HEK293 (cell line): Measurements from ENCODE around the gene SSB.

Source experiments
- CTCF ChIA-PET: fragments of 350-600 bp; formaldehyde crosslinking; extraction: SDS; loops from one replicate; lab custom pipeline; 2021; ENCODE audit warnings: antibody characterized with exemption; lab: Yijun Ruan, JAX
- POLR2A ChIA-PET: fragments of 300-600 bp; formaldehyde crosslinking; extraction: SDS; loops from one replicate; lab custom pipeline; 2020; ENCODE audit warnings: antibody characterized with exemption, inconsistent platforms; lab: Yijun Ruan, JAX
- H3K27ac ChIP-seq: fragments of 200-500 bp; sonication (Bioruptor generic); 2 replicates; pipeline ENCODE4 v1.5.1; 2014; ENCODE audit warnings: low read depth, low read length, control low read depth, inconsistent platforms; ENCODE audit errors: extremely low read depth
- H3K36me3 ChIP-seq, 2 experiments: fragments of 200-500 bp in 1 of 2; sonication (Bioruptor generic) in 1 of 2; 1 replicate in 1 of 2; 2 replicates in 1 of 2; pipeline ENCODE4 v1.5.1; 2014 to 2017; ENCODE audit warnings: inconsistent platforms in 2 of 2, low read length in 2 of 2; ENCODE audit not compliant: control insufficient read depth in 2 of 2, insufficient read depth in 1 of 2
- H3K4me1 ChIP-seq: fragments of 200-500 bp; sonication (Bioruptor generic); 2 replicates; pipeline ENCODE4 v1.5.1; 2014; ENCODE audit warnings: mild to moderate bottlenecking, low read length, inconsistent platforms; ENCODE audit not compliant: control insufficient read depth, insufficient read depth
- H3K4me3 ChIP-seq: 2 replicates; pipeline ENCODE4 v1.5.1; 2011; ENCODE audit warnings: low read depth, mild to moderate bottlenecking, control low read depth, low read length, moderate library complexity
- H3K9me3 ChIP-seq: fragments of 200-500 bp; sonication (Bioruptor generic); 2 replicates; pipeline ENCODE4 v1.5.1; 2014; ENCODE audit warnings: low read depth, low read length, inconsistent platforms; ENCODE audit not compliant: control insufficient read depth, insufficient read depth
- GLIS2 ChIP-seq: fragments of 450-650 bp; formaldehyde crosslinking; IDR thresholded peaks from 2 replicates; pipeline ENCODE4 v1.5.1; 2016; ENCODE audit warnings: missing biosample characterization, missing genetic modification characterization
- KLF1 ChIP-seq: fragments of 450-650 bp; formaldehyde crosslinking; IDR thresholded peaks from 2 replicates; pipeline ENCODE4 v1.5.1; 2016; ENCODE audit warnings: missing biosample characterization, missing genetic modification characterization
- KLF10 ChIP-seq: fragments of 450-650 bp; IDR thresholded peaks from 2 replicates; pipeline ENCODE4 v1.5.1; 2018; ENCODE audit warnings: missing biosample characterization, mild to moderate bottlenecking, missing genetic modification characterization
- KLF9 ChIP-seq: fragments of 450-650 bp; formaldehyde crosslinking; IDR thresholded peaks from 2 replicates; pipeline ENCODE4 v1.5.1; 2016; ENCODE audit warnings: missing biosample characterization, missing genetic modification characterization, low read depth
- MEIS1 ChIP-seq: sonication (generic); formaldehyde crosslinking; IDR thresholded peaks from 2 replicates; pipeline ENCODE4 v1.8.1; 2022; ENCODE audit warnings: missing genetic modification reagents, mild to moderate bottlenecking, borderline replicate concordance
- MYNN ChIP-seq: fragments of 450-650 bp; formaldehyde crosslinking; IDR thresholded peaks from 2 replicates; pipeline ENCODE4 v1.5.1; 2016; ENCODE audit warnings: missing biosample characterization, missing genetic modification characterization, borderline replicate concordance
- REPIN1 ChIP-seq: fragments of 450-650 bp; formaldehyde crosslinking; IDR thresholded peaks from 2 replicates; pipeline ENCODE4 v1.5.1; 2017; ENCODE audit warnings: missing biosample characterization, missing genetic modification characterization, low read depth
- ZFP37 ChIP-seq: fragments of 450-650 bp; formaldehyde crosslinking; IDR thresholded peaks from 2 replicates; pipeline ENCODE4 v1.5.1; 2016; ENCODE audit warnings: missing biosample characterization, missing genetic modification characterization
- ZFP69B ChIP-seq: fragments of 450-650 bp; formaldehyde crosslinking; IDR thresholded peaks from 2 replicates; pipeline ENCODE4 v1.5.1; 2016; ENCODE audit warnings: missing biosample characterization, missing genetic modification characterization
- ZNF112 ChIP-seq: fragments of 450-650 bp; formaldehyde crosslinking; IDR thresholded peaks from 2 replicates; pipeline ENCODE4 v1.5.0; 2017; ENCODE audit warnings: missing biosample characterization, missing genetic modification characterization
- ZNF121 ChIP-seq: fragments of 450-650 bp; formaldehyde crosslinking; IDR thresholded peaks from 2 replicates; pipeline ENCODE4 v1.5.1; 2016; ENCODE audit warnings: missing biosample characterization, missing genetic modification characterization
- ZNF184 ChIP-seq: fragments of 450-650 bp; IDR thresholded peaks from 2 replicates; pipeline ENCODE4 v1.5.1; 2018; ENCODE audit warnings: missing biosample characterization, mild to moderate bottlenecking, missing genetic modification characterization
- ZNF302 ChIP-seq: fragments of 450-650 bp; formaldehyde crosslinking; IDR thresholded peaks from 2 replicates; pipeline ENCODE4 v1.5.1; 2016; ENCODE audit warnings: missing biosample characterization, missing genetic modification characterization, low read depth
- ZNF48 ChIP-seq: fragments of 450-650 bp; formaldehyde crosslinking; IDR thresholded peaks from 2 replicates; pipeline ENCODE4 v1.5.1; 2016; ENCODE audit warnings: missing biosample characterization, missing genetic modification characterization
- ZNF530 ChIP-seq: fragments of 450-650 bp; formaldehyde crosslinking; IDR thresholded peaks from 2 replicates; pipeline ENCODE4 v1.5.1; 2016; ENCODE audit warnings: low read depth, missing biosample characterization, missing genetic modification characterization
- ZNF654 ChIP-seq: fragments of 450-650 bp; formaldehyde crosslinking; IDR thresholded peaks from 2 replicates; pipeline ENCODE4 v1.5.1; 2016; ENCODE audit warnings: low read depth, missing biosample characterization, missing genetic modification characterization
- ZNF791 ChIP-seq: fragments of 450-650 bp; formaldehyde crosslinking; IDR thresholded peaks from 2 replicates; pipeline ENCODE4 v1.5.1; 2016; ENCODE audit warnings: missing biosample characterization, missing genetic modification characterization
- ZSCAN30 ChIP-seq: fragments of 450-650 bp; IDR thresholded peaks from 2 replicates; pipeline ENCODE4 v1.5.1; 2018; ENCODE audit warnings: missing biosample characterization, mild to moderate bottlenecking, missing genetic modification characterization, moderate library complexity
- TF ChIP-seq, protein P1 (sequence below): fragments of 450-650 bp; formaldehyde crosslinking; IDR thresholded peaks from 2 replicates; pipeline ENCODE4 v1.5.1; 2017; ENCODE audit warnings: missing biosample characterization, missing genetic modification characterization
- TF ChIP-seq, protein P2 (sequence below): fragments of 450-650 bp; formaldehyde crosslinking; conservative IDR thresholded peaks from 2 replicates; pipeline ENCODE4 v1.5.1; 2016; ENCODE audit warnings: low read depth, missing biosample characterization, missing genetic modification characterization
- TF ChIP-seq, protein P3 (sequence below): fragments of 450-650 bp; formaldehyde crosslinking; IDR thresholded peaks from 2 replicates; pipeline ENCODE4 v1.5.1; 2016; ENCODE audit warnings: missing biosample characterization, missing genetic modification characterization, low read depth

The SSB gene

DNA sequence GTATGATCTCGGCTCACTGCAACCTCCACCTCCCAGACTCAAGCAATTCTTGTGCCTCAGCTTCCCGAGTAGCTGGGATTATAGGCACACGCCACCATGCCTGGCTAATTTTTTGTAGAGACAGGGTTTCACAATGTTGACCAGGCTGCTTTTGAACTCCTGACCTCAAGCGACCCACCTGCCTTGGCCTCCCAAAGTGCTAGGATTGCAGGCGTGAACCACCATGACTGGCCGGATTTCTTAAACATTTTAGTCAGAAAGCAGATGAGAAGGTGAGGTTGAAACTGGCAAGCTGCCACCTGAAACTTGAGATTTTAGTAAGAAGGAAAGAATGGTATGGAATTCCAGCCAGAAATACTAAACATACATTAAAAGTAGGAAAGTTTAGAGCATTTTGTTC, 33.1 kb upstream of the SSB start:
- ChIA-PET POLR2A (no interaction called here), CTCF (interaction anchor here (0.6 kb wide), 1 partner anchor 152 kb away, joined by 4 read pairs; no protein-coding TSS in a partner anchor)
- H3K4me3 ChIP-seq = no peak overlapping the region
- H3K4me1 ChIP-seq = no peaks in the 10 kb centered on the region
- H3K27ac ChIP-seq = no peak overlapping the region
- H3K9me3 ChIP-seq = no peaks in the 10 kb centered on the region
- H3K36me3 ChIP-seq = peaks cover 0 to 4% of the 10 kb centered on the region in 2 experiments; a peak in 1 of 3 replicates
- TF ChIP-seq ZNF530 (no peak), ZNF184 (no peak), KLF9 (tag by site-specific recombination) (no peak), REPIN1 (no peak), GLIS2 (tag by site-specific recombination) (no peak), ZNF112 (tag by site-specific recombination) (no peak), ZFP37 (tag by site-specific recombination) (no peak), MYNN (tag by site-specific recombination) (no peak), ZNF791 (tag by site-specific recombination) (no peak)
- TF ChIP-seq, protein P1, sequence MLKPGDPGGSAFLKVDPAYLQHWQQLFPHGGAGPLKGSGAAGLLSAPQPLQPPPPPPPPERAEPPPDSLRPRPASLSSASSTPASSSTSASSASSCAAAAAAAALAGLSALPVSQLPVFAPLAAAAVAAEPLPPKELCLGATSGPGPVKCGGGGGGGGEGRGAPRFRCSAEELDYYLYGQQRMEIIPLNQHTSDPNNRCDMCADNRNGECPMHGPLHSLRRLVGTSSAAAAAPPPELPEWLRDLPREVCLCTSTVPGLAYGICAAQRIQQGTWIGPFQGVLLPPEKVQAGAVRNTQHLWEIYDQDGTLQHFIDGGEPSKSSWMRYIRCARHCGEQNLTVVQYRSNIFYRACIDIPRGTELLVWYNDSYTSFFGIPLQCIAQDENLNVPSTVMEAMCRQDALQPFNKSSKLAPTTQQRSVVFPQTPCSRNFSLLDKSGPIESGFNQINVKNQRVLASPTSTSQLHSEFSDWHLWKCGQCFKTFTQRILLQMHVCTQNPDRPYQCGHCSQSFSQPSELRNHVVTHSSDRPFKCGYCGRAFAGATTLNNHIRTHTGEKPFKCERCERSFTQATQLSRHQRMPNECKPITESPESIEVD (tag by site-specific recombination) = no peak
- TF ChIP-seq, all 188 proteins: peak for 0

DNA sequence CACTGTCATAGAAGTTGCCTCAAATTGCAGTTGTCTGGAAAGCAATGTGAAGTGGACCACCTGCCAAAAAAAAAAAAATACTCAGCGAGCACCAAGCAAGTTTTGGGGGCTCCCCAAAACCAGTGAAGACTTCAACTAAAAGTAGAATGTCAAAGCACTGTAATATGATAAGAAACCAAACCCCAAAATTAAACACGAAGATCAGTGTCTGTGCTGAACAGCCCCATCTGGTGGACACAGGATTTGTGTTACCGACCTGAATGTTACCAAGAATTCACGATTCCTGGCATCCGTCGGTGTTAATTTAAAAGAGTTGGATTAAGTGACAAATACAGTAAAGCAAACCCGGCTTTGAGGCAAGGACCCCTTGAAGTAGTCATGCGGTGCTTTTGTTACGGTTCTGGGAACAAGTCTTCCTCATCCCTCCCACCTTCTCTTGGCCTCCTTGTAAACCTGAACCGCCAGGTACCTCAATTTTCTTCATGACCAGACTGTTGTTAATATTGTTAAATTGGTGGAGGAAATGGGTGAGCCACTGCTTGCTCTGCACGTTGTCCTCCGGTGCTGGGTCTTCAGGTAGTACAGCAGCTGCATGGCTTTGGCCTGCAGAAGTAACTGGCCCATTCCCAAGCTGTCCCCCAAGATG, 31.3 kb upstream of the SSB start:
- Histone ChIP-seq H3K4me1 (no peaks in the 10 kb centered on the region), H3K4me3 (no peak overlapping the region), H3K9me3 (no peaks in the 10 kb centered on the region), H3K36me3 (peaks cover 0 to 1% of the 10 kb centered on the region in 2 experiments; a peak in 1 of 3 replicates), H3K27ac (no peak overlapping the region)
- ChIA-PET POLR2A (no interaction called here), CTCF (no interaction called here)
- TF ChIP-seq ZNF654 (tag by site-specific recombination) (peak; percentile 49), MEIS1 (CRISPR knock-in tag) (no peak)
- TF ChIP-seq, protein P2, sequence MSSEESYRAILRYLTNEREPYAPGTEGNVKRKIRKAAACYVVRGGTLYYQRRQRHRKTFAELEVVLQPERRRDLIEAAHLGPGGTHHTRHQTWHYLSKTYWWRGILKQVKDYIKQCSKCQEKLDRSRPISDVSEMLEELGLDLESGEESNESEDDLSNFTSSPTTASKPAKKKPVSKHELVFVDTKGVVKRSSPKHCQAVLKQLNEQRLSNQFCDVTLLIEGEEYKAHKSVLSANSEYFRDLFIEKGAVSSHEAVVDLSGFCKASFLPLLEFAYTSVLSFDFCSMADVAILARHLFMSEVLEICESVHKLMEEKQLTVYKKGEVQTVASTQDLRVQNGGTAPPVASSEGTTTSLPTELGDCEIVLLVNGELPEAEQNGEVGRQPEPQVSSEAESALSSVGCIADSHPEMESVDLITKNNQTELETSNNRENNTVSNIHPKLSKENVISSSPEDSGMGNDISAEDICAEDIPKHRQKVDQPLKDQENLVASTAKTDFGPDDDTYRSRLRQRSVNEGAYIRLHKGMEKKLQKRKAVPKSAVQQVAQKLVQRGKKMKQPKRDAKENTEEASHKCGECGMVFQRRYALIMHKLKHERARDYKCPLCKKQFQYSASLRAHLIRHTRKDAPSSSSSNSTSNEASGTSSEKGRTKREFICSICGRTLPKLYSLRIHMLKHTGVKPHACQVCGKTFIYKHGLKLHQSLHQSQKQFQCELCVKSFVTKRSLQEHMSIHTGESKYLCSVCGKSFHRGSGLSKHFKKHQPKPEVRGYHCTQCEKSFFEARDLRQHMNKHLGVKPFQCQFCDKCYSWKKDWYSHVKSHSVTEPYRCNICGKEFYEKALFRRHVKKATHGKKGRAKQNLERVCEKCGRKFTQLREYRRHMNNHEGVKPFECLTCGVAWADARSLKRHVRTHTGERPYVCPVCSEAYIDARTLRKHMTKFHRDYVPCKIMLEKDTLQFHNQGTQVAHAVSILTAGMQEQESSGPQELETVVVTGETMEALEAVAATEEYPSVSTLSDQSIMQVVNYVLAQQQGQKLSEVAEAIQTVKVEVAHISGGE (tag by site-specific recombination) = no peak

DNA sequence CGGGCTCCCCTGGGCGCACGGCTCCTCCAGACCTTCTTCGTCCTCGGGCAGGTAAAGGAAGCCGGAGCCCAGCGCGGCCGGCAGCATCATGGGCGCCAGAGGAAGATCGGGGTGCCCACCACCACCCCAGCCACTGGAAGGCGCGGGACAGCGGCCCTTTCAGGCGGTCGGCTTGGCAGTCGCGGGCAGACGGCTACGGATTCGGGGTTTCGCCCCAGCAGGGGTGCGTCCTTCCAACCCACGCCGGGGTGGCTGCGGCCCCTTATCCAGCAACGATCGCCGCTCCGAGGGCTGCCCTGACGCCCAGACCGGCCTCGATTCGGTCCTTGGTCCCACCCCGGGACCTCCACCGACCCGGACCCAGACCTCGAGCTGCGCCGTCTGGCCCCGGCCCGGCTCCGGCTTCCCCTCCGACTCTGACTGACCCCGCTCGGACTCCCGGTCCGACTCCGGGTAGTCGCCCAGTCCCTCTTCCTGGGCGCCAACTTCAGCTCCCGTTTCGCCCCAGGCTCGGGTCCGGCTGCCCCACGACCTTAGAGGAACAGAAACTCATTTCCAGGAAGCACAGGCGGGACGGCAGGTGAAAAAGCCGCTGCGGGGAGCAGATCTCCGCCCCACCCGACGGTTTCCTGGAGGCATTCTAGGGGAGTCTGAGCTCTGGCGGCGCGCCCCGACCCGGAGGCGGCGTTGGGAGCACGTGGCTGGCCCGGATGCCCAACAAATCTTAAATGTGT, 30.2 kb upstream of the SSB start:
- Histone ChIP-seq H3K4me3 (no peak overlapping the region), H3K36me3 (no peaks in the 10 kb centered on the region)
- TF ChIP-seq ZFP69B (tag by site-specific recombination) (no peak), ZFP37 (tag by site-specific recombination) (no peak), KLF1 (tag by site-specific recombination) (no peak), ZNF302 (tag by site-specific recombination) (no peak), KLF10 (tag by site-specific recombination) (no peak), ZSCAN30 (tag by site-specific recombination) (no peak), ZNF48 (tag by site-specific recombination) (no peak), ZNF121 (tag by site-specific recombination) (no peak)
- TF ChIP-seq, protein P3, sequence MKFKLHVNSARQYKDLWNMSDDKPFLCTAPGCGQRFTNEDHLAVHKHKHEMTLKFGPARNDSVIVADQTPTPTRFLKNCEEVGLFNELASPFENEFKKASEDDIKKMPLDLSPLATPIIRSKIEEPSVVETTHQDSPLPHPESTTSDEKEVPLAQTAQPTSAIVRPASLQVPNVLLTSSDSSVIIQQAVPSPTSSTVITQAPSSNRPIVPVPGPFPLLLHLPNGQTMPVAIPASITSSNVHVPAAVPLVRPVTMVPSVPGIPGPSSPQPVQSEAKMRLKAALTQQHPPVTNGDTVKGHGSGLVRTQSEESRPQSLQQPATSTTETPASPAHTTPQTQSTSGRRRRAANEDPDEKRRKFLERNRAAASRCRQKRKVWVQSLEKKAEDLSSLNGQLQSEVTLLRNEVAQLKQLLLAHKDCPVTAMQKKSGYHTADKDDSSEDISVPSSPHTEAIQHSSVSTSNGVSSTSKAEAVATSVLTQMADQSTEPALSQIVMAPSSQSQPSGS (tag by site-specific recombination) = no peak
- TF ChIP-seq, all 188 proteins: peak for 0
- no peaks in the 10 kb centered on the region for H3K9me3 ChIP-seq
- ChIA-PET POLR2A (no interaction called here), CTCF (interaction anchor here (0.7 kb wide), 1 partner anchor 154 kb away, joined by 3 read pairs; no protein-coding TSS in a partner anchor)
- H3K4me1 ChIP-seq = no peaks in the 10 kb centered on the region
- H3K27ac ChIP-seq = no peak overlapping the region
